GM10847 (cell line): ENCODE data around the gene POFUT1.

Experiments
- POLR2A ChIP-seq: IDR thresholded peaks from 2 replicates; pipeline ENCODE4 v1.6.1; 2011; ENCODE audit not compliant: insufficient read length; ENCODE audit errors: extremely low read depth

POFUT1 gene

DNA sequence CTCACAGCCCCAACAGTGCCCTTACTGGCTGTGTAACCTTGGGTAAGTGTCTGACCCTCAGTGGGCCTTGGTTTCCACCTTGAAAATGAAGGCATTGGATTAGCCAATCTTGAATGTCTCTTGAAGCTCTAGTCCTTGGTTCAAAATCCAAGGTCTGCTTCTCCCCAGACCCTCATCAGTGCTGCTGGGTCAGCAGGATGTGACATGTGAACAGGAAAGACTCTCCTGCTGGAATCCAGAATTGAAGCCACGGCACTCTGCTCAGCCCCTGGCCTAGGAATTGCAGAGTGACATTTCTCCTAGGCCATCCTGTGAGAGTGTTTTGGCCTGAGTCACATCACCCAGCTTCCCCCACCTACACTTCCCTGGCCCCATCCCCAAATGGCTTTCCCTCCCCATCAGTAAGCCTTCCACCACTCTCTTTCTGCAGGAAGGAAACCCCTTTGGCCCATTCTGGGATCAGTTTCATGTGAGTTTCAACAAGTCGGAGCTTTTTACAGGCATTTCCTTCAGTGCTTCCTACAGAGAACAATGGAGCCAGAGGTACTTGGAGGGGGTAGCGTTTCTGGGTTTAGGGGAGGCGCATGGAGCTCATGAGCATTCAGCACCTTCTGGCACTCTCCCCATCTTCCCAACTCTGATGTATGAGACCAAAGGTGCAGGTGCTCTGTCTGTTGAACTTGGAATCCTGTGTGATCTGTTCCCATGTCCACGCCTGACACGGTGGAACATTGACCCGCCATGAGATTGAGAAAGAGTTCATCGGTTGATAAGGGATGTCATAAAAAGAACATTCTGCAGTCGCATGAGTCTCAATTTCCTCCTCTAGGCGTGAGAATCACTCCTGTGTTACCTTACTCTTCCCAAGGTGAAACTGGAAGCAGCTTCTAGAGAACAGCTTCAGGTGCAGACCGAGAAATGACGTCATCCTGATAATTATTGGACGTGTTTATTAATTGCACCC is 8.8 kb downstream of the POFUT1 start:
- TF ChIP-seq POLR2A: no peak

DNA sequence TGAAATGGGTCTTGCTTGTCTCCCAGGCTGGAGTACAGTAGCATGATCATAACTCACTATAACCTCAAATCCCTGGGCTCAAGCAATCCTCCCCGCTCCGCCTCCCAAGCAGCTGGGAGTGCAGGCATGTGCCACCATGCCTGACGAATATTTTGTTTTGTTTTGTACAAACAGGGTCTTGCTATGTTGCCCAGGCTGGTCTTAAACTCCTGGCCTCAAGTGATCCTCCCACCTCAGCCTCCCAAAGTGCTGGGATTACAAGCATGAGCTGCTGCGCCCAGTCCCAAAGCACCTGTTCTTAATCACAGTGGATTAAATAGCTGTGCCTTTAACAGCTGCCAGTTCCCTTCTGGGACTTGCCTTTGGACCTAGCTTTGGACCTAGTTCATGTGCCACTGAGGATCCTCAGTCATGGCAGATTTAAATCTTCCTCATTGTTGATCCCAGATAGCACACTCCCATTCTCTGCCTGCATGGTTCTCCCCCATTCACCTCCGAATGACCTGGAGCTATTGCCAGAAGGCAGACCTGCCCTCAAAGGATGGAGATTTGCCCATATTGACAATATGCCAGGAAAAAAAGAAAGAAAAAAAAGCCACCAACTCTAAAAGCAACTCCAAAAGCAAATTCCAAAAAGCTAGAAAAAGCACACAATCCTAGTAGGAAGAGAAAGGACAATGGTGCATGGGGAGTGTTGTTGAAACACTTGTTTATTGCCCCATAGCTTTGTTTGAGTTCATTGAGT is 10.6 kb downstream of the POFUT1 start:
- no peak for TF ChIP-seq POLR2A

DNA sequence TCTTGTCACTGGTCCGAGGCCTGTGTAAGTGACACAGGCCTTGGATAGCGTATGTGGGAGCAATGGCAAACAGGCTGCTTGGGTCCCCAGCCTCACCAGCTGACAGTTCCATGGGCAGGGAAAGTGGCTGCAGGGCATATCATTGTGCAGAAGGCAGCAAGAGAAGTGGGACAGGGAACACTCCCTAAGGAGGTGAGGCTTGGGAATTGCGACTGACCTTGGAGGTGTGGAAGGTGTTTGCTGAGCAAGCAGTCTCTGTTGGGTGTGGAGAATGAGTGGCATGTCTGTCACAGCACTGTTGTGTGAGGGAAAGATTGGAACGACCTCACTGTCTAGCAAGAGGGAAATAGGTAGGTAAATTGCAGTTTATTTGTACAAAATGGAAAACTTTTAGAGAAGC is 16.8 kb downstream of the POFUT1 start:
- no peak for TF ChIP-seq POLR2A

DNA sequence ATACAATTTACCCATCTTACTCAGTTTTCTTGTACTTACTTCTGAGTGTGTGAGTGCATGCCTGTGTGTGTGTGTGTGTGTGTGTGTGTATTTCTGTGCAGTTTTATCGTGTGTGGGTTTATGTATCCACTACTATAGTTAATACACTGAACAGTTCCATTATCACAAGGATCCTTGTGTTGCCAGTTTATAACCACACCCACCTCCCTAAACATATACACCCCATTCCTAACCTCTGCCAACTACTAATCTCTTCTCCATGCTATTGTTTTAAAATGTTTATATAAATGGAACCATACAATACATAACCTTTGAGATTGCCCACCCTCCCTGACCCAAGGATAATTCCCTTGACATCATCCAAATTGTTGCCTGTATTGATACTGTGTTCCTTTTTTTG is 18.7 kb downstream of the POFUT1 start:
- no peak for TF ChIP-seq POLR2A

DNA sequence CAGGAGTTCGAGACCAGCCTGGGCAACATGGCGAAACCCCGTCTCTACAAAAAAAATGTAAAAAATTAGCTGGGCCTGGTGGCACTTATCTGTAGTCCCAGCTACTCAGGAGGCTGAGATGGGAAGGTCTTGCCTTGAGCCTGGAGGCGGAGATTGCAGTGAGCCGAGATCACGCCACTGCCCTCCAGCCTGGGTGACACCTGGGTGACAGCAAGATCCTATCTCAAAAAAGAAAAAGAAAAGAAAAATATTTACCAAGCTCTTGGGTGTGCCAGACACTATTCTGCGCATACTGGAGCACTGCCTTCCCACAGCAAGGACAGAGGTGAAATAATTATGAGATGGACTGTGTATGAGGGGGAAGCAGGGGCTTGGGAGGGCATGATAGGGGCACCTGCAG is 19.6 kb downstream of the POFUT1 start:
- no peak for TF ChIP-seq POLR2A

DNA sequence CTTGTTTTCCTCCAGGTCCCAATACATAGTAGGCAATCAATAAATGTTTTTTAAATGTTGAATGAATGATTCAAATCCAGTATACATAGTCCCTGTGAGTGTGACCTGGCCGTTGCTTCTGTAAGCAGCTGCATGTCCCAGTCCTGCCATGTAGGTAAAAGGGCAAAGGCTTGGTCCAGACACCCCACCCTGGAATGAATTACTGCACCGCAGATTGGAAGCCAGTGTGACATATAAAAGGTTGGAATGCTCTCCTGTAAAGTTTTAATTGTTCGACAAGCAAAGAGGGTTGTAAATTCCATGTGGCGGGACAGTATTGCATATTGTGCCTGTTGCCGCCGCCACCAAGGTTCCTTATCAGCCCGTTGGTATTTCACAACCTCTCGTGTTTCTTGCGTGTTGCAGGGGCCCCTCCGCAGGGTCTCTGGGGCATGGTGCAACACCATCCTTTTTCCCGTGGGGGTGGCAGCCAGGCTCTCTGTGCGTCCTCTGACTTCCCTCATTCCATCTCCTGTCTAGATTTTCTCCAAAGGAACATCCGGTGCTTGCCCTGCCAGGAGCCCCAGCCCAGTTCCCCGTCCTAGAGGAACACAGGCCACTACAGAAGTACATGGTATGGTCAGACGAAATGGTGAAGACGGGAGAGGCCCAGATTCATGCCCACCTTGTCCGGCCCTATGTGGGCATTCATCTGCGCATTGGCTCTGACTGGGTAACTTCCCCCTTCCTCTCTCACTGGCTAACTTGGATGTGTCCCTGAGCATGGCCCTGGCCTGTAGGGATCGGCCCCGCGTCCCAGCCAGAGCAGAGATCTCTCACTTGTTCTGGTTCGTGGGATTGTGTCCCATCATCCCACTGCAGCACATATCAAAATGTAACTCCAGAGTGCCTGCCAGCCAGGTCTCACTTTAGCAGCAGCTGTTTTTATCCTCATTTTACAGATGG is 20.3 kb downstream of the POFUT1 start:
- TF ChIP-seq POLR2A: no peak

GRCh38 chr20:32229251-32229747 is 21.6 kb downstream of the POFUT1 start:
- no peak for TF ChIP-seq POLR2A

GRCh38 chr20:32230707-32231106 is 23.0 kb downstream of the POFUT1 start:
- TF ChIP-seq POLR2A: no peak

- TF ChIP-seq POLR2A: no peak
Observed at GRCh38 chr20:32231245-32231644, 23.6 kb downstream of the POFUT1 start.

GRCh38 chr20:32231847-32232246 is 24.2 kb downstream of the POFUT1 start:
- TF ChIP-seq POLR2A: no peak

GRCh38 chr20:32232326-32232886 is 24.7 kb downstream of the POFUT1 start:
- no peak for TF ChIP-seq POLR2A

DNA sequence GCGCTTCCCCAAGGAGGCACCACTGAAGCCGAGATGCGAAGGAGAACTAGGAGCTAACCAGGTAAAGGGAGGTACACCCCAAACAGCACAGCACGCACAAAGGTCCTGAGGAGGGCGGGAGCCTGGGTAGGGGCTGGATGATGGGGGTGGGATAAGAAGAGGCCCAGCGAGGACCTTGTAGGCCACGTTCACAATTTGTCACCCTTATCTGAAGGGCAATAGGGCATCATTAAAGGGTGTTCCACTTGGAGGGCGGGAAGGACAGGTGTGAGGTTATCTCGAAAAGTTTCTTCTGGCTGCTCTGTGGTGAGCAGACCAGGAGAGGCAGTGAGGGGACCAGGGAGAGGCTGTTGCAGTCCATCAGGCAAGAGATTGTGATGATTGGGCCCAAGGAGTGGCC is 25.6 kb downstream of the POFUT1 start:
- TF ChIP-seq POLR2A: no peak

DNA sequence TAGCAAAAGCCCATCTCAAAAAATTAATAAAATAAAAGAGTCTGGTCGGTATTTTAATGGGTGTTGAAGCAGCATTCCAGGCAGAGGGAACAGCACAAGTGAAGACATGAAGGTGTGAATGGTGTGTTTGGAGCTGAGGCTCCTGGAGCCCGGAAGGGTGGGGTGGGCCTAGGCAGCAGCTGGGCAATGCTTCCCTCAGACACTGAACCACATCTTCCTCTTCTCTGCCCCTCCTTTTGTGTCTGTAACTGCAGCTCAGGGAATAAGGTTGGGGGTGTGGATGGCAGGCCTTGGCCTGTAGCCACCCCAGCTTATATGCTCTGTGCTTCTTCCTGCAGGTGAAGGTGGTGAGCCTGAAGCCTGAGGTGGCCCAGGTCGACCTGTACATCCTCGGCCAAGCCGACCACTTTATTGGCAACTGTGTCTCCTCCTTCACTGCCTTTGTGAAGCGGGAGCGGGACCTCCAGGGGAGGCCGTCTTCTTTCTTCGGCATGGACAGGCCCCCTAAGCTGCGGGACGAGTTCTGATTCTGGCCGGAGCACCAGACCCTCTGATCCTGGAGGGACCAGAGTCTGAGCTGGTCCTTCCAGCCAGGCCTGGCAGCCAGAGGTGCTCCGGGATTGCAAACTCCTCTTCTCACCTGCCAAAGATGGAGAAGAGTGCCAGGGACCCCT is 26.6 kb downstream of the POFUT1 start:
- no peak for TF ChIP-seq POLR2A
